Chondrocyte (in vitro differentiated cells): ENCODE measurements around the gene ABCC2. TPM values are rescaled to one million over a fixed set of nuclear protein-coding genes. Genes with fewer than 3 reads are reported as not detected.

Source experiments
- DNase-seq: peaks from one replicate; pipeline ENCODE4 v3.0.0; 2021; ENCODE audit warnings: mixed read lengths, low spot score
- H3K27ac Mint-ChIP-seq: one replicate; pipeline ENCODE4 v1.8.0; 2021; ENCODE audit warnings: mild to moderate bottlenecking, moderate library complexity, mixed read lengths; ENCODE audit not compliant: unreplicated experiment
- H3K27me3 Mint-ChIP-seq: 2 replicates; pipeline ENCODE4 v1.8.0; 2021; ENCODE audit warnings: low read depth, mixed read lengths
- H3K36me3 Mint-ChIP-seq: 2 replicates; pipeline ENCODE4 v1.8.0; 2021; ENCODE audit warnings: low read depth, mixed read lengths
- H3K4me1 Mint-ChIP-seq: 2 replicates; pipeline ENCODE4 v1.8.0; 2021; ENCODE audit warnings: low read depth, mild to moderate bottlenecking, mixed read lengths
- H3K4me3 Mint-ChIP-seq: one replicate; pipeline ENCODE4 v1.8.0; 2021; ENCODE audit warnings: mild to moderate bottlenecking, moderate library complexity, mixed read lengths; ENCODE audit not compliant: unreplicated experiment
- H3K9me3 Mint-ChIP-seq: 2 replicates; pipeline ENCODE4 v1.8.0; 2021; ENCODE audit warnings: low read depth, mixed read lengths
- CTCF ChIP-seq: fragments of 200-600 bp; sonication (generic); IDR thresholded peaks from 2 replicates; pipeline ENCODE4 v1.5.0; 2021; ENCODE audit warnings: antibody characterized with exemption, mild to moderate bottlenecking, moderate library complexity
- total RNA-seq: library from RNA; stranded (reverse); gene quantifications from 3 replicates; pipeline ENCODE4 v1.2.1, GENCODE V29; 2021

ABCC2 gene
- total RNA-seq, 1 donor from 2014 or later, result 0.57 TPM

DNA sequence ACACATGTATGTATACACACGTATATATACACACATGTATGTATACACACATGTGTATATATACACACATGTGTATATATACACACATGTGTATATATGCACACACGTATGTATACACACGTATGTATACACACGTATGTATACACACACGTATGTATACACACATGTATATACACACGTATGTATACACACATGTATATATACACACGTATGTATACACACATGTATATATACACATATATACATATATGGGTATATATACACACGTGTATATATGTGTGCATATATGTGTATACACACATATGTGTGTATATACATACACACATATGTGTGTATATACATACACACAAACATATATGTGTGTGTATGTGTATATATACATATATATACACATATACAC lies 31.7 kb downstream of the ABCC2 start:
- Mint-ChIP-seq H3K27ac (no peak overlapping the region), H3K4me1 (no peaks in the 10 kb centered on the region), H3K27me3 (no peaks in the 10 kb centered on the region), H3K9me3 (no peaks in the 10 kb centered on the region), H3K36me3 (peaks cover 1% of the 10 kb centered on the region), H3K4me3 (no peak overlapping the region)
- no peak for TF ChIP-seq CTCF
- no peak for DNase-seq

- no peak for TF ChIP-seq CTCF
- no peak overlapping the region for H3K4me3 Mint-ChIP-seq
- no peak for DNase-seq
- H3K27me3 Mint-ChIP-seq, result no peaks in the 10 kb centered on the region
- H3K4me1 Mint-ChIP-seq, result no peaks in the 10 kb centered on the region
- no peak overlapping the region for H3K27ac Mint-ChIP-seq
- peaks cover 1% of the 10 kb centered on the region for H3K36me3 Mint-ChIP-seq
- no peaks in the 10 kb centered on the region for H3K9me3 Mint-ChIP-seq
Measured at GRCh38 chr10:99815621-99816020, 33.2 kb downstream of the ABCC2 start.

DNA sequence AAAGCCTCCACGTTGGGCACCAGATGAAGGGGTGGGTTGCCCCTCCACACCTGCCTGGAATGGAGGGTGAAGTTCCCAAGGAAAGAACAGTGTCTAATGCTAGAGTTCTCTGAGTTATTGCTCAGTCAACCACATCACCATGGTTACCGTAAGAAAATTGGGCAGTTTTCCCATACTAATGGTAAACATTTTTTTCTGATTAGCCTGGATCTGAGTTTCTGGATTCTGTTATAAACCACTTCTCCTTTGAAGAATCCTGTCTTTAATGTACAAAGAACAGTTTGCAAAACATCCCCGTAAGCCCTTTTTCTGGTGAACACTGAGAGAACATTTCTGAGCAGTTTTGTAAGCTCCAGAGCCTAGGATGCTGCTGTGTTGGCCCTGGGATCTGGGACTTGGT lies 45.5 kb downstream of the ABCC2 start:
- peaks cover 1% of the 10 kb centered on the region for H3K36me3 Mint-ChIP-seq
- peaks cover 3% of the 10 kb centered on the region for H3K27me3 Mint-ChIP-seq
- no peak overlapping the region for H3K4me3 Mint-ChIP-seq
- no peak overlapping the region for H3K27ac Mint-ChIP-seq
- DNase-seq, result no peak
- H3K4me1 Mint-ChIP-seq, result no peaks in the 10 kb centered on the region
- H3K9me3 Mint-ChIP-seq, result peaks cover 9% of the 10 kb centered on the region
- TF ChIP-seq CTCF, result no peak

- Mint-ChIP-seq H3K4me1 (no peaks in the 10 kb centered on the region), H3K9me3 (peaks cover 9% of the 10 kb centered on the region), H3K27ac (no peak overlapping the region), H3K4me3 (no peak overlapping the region), H3K36me3 (peaks cover 1% of the 10 kb centered on the region), H3K27me3 (peaks cover 3% of the 10 kb centered on the region)
- no peak for TF ChIP-seq CTCF
- DNase-seq, result no peak
Measured at GRCh38 chr10:99828464-99828863, 46.0 kb downstream of the ABCC2 start.

DNA sequence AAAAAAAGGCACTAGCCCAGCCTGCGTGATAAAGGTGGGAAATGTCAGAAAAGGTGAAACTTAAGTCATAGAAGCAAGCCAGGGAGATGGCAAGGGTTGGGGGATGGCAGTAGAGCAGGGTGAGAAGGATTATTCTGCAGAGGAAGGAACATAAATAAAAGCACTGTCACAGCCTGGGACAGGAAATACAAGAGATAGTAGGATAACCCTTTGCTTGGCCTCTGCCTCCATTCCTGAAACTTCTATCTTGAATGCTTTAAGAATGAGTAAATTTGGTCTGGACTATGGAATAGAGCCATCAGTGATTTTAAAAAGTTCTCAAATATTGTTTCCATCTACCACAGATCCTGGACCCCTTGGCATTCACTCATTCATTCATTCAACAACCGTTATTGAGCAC lies 50.0 kb downstream of the ABCC2 start:
- Mint-ChIP-seq H3K27me3 (peaks cover 3% of the 10 kb centered on the region), H3K4me3 (no peak overlapping the region), H3K9me3 (peaks cover 9% of the 10 kb centered on the region), H3K4me1 (no peaks in the 10 kb centered on the region), H3K36me3 (peaks cover 1% of the 10 kb centered on the region), H3K27ac (no peak overlapping the region)
- no peak for DNase-seq
- TF ChIP-seq CTCF, result no peak
